Fibroblast of skin of right quadriceps (primary cell): Measurements from ENCODE around the gene IGSF11.
"Not testable (repeated sequence)": the region's sequence is repeated elsewhere in the genome, so short reads cannot be mapped to it uniquely, and the experiment has no call there.

ENCODE experiments used
- DNase-seq: peaks from one replicate; pipeline ENCODE4 v3.0.0-alpha.2; 2013

IGSF11 gene

GRCh38 chr3:119034256-119035013, at the start of gene IGSF11:
TSS of gene IGSF11 (minus strand) at chr3:119034846. CDS start at chr3:119034582, 264 bp downstream.
- peak; percentile 22 for DNase-seq

- no peak for DNase-seq
Measured at GRCh38 chr3:119080364-119080763, 45.7 kb upstream of the IGSF11 start.

GRCh38 chr3:119073258-119074001, 38.8 kb upstream of the IGSF11 start:
- no peak for DNase-seq

GRCh38 chr3:119072451-119072850, 37.8 kb upstream of the IGSF11 start:
- DNase-seq = not testable (repeated sequence)

- no peak for DNase-seq
Measured at GRCh38 chr3:119069725-119070124, 35.1 kb upstream of the IGSF11 start.

GRCh38 chr3:119063471-119063870, 28.8 kb upstream of the IGSF11 start:
- no peak for DNase-seq

GRCh38 chr3:119062892-119063291, 28.2 kb upstream of the IGSF11 start:
- DNase-seq = no peak

- DNase-seq = no peak
Measured at GRCh38 chr3:119044593-119044992, 9.9 kb upstream of the IGSF11 start.

GRCh38 chr3:119042162-119042561, 7.5 kb upstream of the IGSF11 start:
- no peak for DNase-seq

- no peak for DNase-seq
Measured at GRCh38 chr3:119035014-119035346, 334 bp upstream of the IGSF11 start.

GRCh38 chr3:119033393-119034255, 1.0 kb downstream of the IGSF11 start:
- DNase-seq = no peak

GRCh38 chr3:119025171-119025795, 9.4 kb downstream of the IGSF11 start:
- DNase-seq = no peak

GRCh38 chr3:119019767-119020518, 14.7 kb downstream of the IGSF11 start:
- DNase-seq = no peak

- DNase-seq = no peak
Measured at GRCh38 chr3:119018690-119019463, 15.8 kb downstream of the IGSF11 start.

- no peak for DNase-seq
Measured at GRCh38 chr3:119015942-119016341, 18.7 kb downstream of the IGSF11 start.

GRCh38 chr3:119013951-119014350, 20.7 kb downstream of the IGSF11 start:
- no peak for DNase-seq

GRCh38 chr3:119011528-119011927, 23.1 kb downstream of the IGSF11 start:
- DNase-seq = no peak

GRCh38 chr3:118997190-118997589, 37.5 kb downstream of the IGSF11 start:
- no peak for DNase-seq

- no peak for DNase-seq
Measured at GRCh38 chr3:118991775-118992174, 42.9 kb downstream of the IGSF11 start.

GRCh38 chr3:118990823-118991560, 43.7 kb downstream of the IGSF11 start:
- no peak for DNase-seq
